CD14-positive monocyte (primary cell): ENCODE results near the gene RARB. TPM values are rescaled to one million over a fixed set of nuclear protein-coding genes. Genes with fewer than 3 reads are reported as not detected.

ENCODE experiments used
- DNase-seq, 3 donors: peaks; one replicate each; pipeline ENCODE4 v3.0.0-alpha.2; 2011 to 2022
- H2AFZ ChIP-seq: 2 replicates; pipeline ENCODE4 v1.6.0; 2012; ENCODE audit warnings: mild to moderate bottlenecking, low read depth, low read length, inconsistent platforms; ENCODE audit not compliant: insufficient read depth, poor library complexity, severe bottlenecking
- H3K27ac ChIP-seq, 2 donors: 1 replicate in 1 of 2; 2 replicates in 1 of 2; pipeline ENCODE4 v1.5.1; 2012 to 2013; ENCODE audit warnings: low read length in 2 of 2, control low read depth in 1 of 2, inconsistent platforms in 1 of 2, low read depth in 1 of 2, mild to moderate bottlenecking in 1 of 2
- H3K27me3 ChIP-seq, 2 donors: one replicate each; pipeline versions ENCODE4 v1.6.0 to v1.6.1; 2011 to 2013; ENCODE audit warnings: low read length in 2 of 2; ENCODE audit not compliant: control insufficient read depth in 2 of 2, insufficient read depth in 2 of 2
- H3K36me3 ChIP-seq, 2 donors: replicated peaks in 1 of 2; 1 replicate in 1 of 2; 2 replicates in 1 of 2; pipeline versions ENCODE4 v1.5.1 to v1.6.1; 2012 to 2013; ENCODE audit warnings: low read length in 2 of 2, control low read depth in 1 of 2, inconsistent platforms in 1 of 2, mild to moderate bottlenecking in 1 of 2; ENCODE audit not compliant: insufficient read depth in 2 of 2, control insufficient read depth in 1 of 2
- H3K4me1 ChIP-seq, 2 donors: 1 replicate in 1 of 2; 2 replicates in 1 of 2; pipeline versions ENCODE4 v1.5.1 to v1.6.1; 2012 to 2013; ENCODE audit warnings: low read length in 2 of 2, control low read depth in 1 of 2, inconsistent platforms in 1 of 2, mild to moderate bottlenecking in 1 of 2, moderate library complexity in 1 of 2; ENCODE audit not compliant: insufficient read depth in 2 of 2, control insufficient read depth in 1 of 2
- H3K4me2 ChIP-seq: replicated peaks from 2 replicates; pipeline ENCODE3; 2012; ENCODE audit warnings: low read length, moderate library complexity, mild to moderate bottlenecking; ENCODE audit not compliant: poor library complexity, severe bottlenecking; ENCODE audit errors: extremely low read depth
- H3K4me3 ChIP-seq, 3 experiments: fragments of 200-600 bp in 1 of 3; sonication (generic) in 1 of 3; replicated peaks in 1 of 3; 1 replicate in 2 of 3; 2 replicates in 1 of 3; pipeline ENCODE4 v1.5.1; 2011 to 2013; ENCODE audit warnings: low read length in 3 of 3, mild to moderate bottlenecking in 3 of 3, control low read depth in 2 of 3, low read depth in 2 of 3, inconsistent platforms in 1 of 3, moderate library complexity in 1 of 3
- H3K79me2 ChIP-seq: 2 replicates; pipeline ENCODE4 v1.6.0; 2012; ENCODE audit warnings: mild to moderate bottlenecking, control low read depth, inconsistent platforms, low read length, moderate library complexity; ENCODE audit not compliant: insufficient read depth
- H3K9ac ChIP-seq: 2 replicates; pipeline ENCODE4 v1.6.0; 2017; ENCODE audit warnings: low read length, mild to moderate bottlenecking; ENCODE audit not compliant: insufficient read depth, poor library complexity, severe bottlenecking
- H3K9me3 ChIP-seq, 2 donors: replicated peaks in 1 of 2; 1 replicate in 1 of 2; 2 replicates in 1 of 2; pipeline versions ENCODE4 v1.5.1 to v1.6.1; 2012 to 2013; ENCODE audit warnings: low read length in 2 of 2, control low read depth in 1 of 2; ENCODE audit not compliant: control insufficient read depth in 1 of 2, insufficient read depth in 1 of 2
- H4K20me1 ChIP-seq: 2 replicates; pipeline ENCODE4 v1.6.0; 2012; ENCODE audit warnings: mild to moderate bottlenecking, low read length, control low read depth, moderate library complexity; ENCODE audit not compliant: insufficient read depth
- H3K27ac Mint-ChIP-seq, 7 donors: one replicate each; pipeline ENCODE4 v1.8.0; 2020; ENCODE audit warnings: mild to moderate bottlenecking in 7 of 7, mixed read lengths in 7 of 7, moderate library complexity in 6 of 7, inconsistent platforms in 2 of 7
- H3K27me3 Mint-ChIP-seq, 3 donors: one replicate each; pipeline ENCODE4 v1.8.0; 2021 to 2022; ENCODE audit warnings: low read depth in 3 of 3, mild to moderate bottlenecking in 3 of 3, mixed read lengths in 3 of 3, moderate library complexity in 3 of 3, inconsistent platforms in 1 of 3
- H3K36me3 Mint-ChIP-seq, 2 donors: one replicate each; pipeline ENCODE4 v1.8.0; 2020; ENCODE audit warnings: mixed read lengths in 2 of 2, inconsistent platforms in 1 of 2, mild to moderate bottlenecking in 1 of 2
- H3K4me1 Mint-ChIP-seq: one replicate; pipeline ENCODE4 v1.8.0; 2020; ENCODE audit warnings: mild to moderate bottlenecking, mixed read lengths
- H3K4me3 Mint-ChIP-seq, 2 donors: one replicate each; pipeline ENCODE4 v1.8.0; 2020; ENCODE audit warnings: mild to moderate bottlenecking in 2 of 2, mixed read lengths in 2 of 2, moderate library complexity in 1 of 2
- H3K9me3 Mint-ChIP-seq, 7 donors: one replicate each; pipeline ENCODE4 v1.8.0; 2020 to 2022; ENCODE audit warnings: mixed read lengths in 7 of 7, mild to moderate bottlenecking in 6 of 7, moderate library complexity in 6 of 7, inconsistent platforms in 2 of 7
- CTCF ChIP-seq: fragments of 200-600 bp; IDR thresholded peaks from one replicate; pipeline ENCODE4 v1.8.0; 2022; ENCODE audit warnings: antibody characterized with exemption, mild to moderate bottlenecking
- WGBS: methylation state at CpG from one replicate; pipeline ENCODE4 v1.1.5; 2013; ENCODE audit warnings: missing lambda C conversion rate; ENCODE audit not compliant: insufficient coverage; 5-methylcytosine and 5-hydroxymethylcytosine counted together
- intact Hi-C, 2 donors: fragments of 100-400 bp; cut with micrococcal nuclease; formaldehyde crosslinking; loops; one replicate each; pipeline versions ENCODE4 v1.15.0 to v1.15.1; 2023
- polyA plus RNA-seq, 3 donors: library from polyadenylated mRNA; depleted of rRNA in 1 of 3; unstranded in 2 of 3; stranded (reverse) in 1 of 3; fragments of 300-500 nt in 2 of 3; fragments of >200 nt in 1 of 3; fragmentation: Illumina TruSeq in 2 of 3; gene quantifications; 1 replicate in 2 of 3; 2 replicates in 1 of 3; pipeline ENCODE4 v1.2.3, GENCODE V29; 2012 to 2021

The RARB gene
- polyA plus RNA-seq, 3 donors = not detected

- DNase-seq = no peak
- Histone ChIP-seq H3K36me3 (no peaks in the 10 kb centered on the region), H3K4me3 (no peak overlapping the region), H3K27ac (no peak overlapping the region), H3K4me1 (peaks cover 3 to 5% of the 10 kb centered on the region in 2 donors), H3K79me2 (no peaks in the 10 kb centered on the region), H3K9me3 (no peaks in the 10 kb centered on the region), H4K20me1 (no peaks in the 10 kb centered on the region), H2AFZ (no peak overlapping the region), H3K27me3 (no peaks in the 10 kb centered on the region), H3K9ac (no peak overlapping the region), H3K4me2 (no peak overlapping the region)
- Mint-ChIP-seq H3K27me3 (peaks cover 0 to 6% (median 0%) of the 10 kb centered on the region in 3 donors), H3K4me3 (no peak overlapping the region), H3K36me3 (no peaks in the 10 kb centered on the region), H3K9me3 (peaks cover 0 to 6% (median 0%) of the 10 kb centered on the region in 7 donors), H3K4me1 (peaks cover 4% of the 10 kb centered on the region), H3K27ac (no peak overlapping the region)
- WGBS = 80% methylated on average over 1 of the region's 1 CpG
- no peak for TF ChIP-seq CTCF
- intact Hi-C loops = no loop called here
These were observed 128.4 kb downstream of the RARB start for GRCh38 chr3:25556447-25556846.

DNA sequence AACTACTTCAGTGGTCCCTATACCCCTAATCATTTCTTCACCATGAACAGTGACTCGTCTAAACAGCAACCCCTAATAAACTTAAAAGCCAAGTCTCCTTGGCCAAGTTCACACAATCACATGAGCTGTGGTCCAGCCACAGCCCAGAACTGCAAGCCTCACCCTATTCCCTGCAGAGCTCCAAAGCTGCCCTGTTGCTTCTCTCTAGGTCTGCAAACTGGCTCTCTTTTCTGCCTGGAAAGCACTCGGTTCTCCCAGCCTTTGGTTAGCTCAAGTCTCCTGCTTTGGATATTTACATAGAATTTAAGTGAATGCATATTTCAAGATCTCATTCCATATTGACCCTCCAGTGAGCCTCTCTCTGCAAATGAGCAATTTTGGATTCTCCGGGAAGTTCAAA lies 129.6 kb downstream of the RARB start:
- H3K9me3 ChIP-seq = no peaks in the 10 kb centered on the region
- Mint-ChIP-seq H3K9me3 (peaks cover 0 to 3% (median 0%) of the 10 kb centered on the region in 7 donors), H3K27ac (no peak overlapping the region), H3K36me3 (no peaks in the 10 kb centered on the region), H3K4me1 (no peaks in the 10 kb centered on the region), H3K4me3 (no peak overlapping the region), H3K27me3 (peaks cover 0 to 2% (median 0%) of the 10 kb centered on the region in 3 donors)
- H3K27me3 ChIP-seq = no peaks in the 10 kb centered on the region
- no peak overlapping the region for H3K9ac ChIP-seq
- H2AFZ ChIP-seq = no peak overlapping the region
- H3K4me3 ChIP-seq = no peak overlapping the region
- H3K79me2 ChIP-seq = no peaks in the 10 kb centered on the region
- intact Hi-C loops = no loop called here
- H3K4me2 ChIP-seq = no peak overlapping the region
- H4K20me1 ChIP-seq = no peaks in the 10 kb centered on the region
- no peak for TF ChIP-seq CTCF
- H3K36me3 ChIP-seq = no peaks in the 10 kb centered on the region
- no peaks in the 10 kb centered on the region for H3K4me1 ChIP-seq
- DNase-seq = no peak
- 89% methylated on average over 1 of the region's 3 CpGs for WGBS
- H3K27ac ChIP-seq = no peak overlapping the region
